ENCODE results near the gene TRMT10B.

DNA sequence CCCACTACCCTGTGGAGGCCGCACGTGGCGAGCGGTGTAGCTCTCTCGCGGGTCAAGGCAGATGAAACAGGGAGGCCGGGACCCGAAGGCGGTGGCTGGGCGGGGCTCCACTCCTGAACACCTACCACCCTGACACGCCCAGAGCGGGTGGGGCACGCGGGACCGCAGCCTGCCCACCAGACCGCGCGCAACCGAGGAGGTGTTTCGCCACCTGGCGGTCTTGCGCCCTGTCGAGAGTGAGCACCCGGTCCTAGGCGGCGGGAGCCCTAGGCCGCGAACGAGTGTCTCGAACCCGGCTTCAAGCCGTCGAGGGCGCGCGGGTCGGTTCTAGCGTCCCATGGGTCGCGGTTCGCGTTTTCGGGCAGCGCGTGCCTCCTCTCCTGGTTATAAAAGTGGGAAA is 33.5 kb downstream of the TRMT10B start:
- TF ChIP-seq, protein P1, sequence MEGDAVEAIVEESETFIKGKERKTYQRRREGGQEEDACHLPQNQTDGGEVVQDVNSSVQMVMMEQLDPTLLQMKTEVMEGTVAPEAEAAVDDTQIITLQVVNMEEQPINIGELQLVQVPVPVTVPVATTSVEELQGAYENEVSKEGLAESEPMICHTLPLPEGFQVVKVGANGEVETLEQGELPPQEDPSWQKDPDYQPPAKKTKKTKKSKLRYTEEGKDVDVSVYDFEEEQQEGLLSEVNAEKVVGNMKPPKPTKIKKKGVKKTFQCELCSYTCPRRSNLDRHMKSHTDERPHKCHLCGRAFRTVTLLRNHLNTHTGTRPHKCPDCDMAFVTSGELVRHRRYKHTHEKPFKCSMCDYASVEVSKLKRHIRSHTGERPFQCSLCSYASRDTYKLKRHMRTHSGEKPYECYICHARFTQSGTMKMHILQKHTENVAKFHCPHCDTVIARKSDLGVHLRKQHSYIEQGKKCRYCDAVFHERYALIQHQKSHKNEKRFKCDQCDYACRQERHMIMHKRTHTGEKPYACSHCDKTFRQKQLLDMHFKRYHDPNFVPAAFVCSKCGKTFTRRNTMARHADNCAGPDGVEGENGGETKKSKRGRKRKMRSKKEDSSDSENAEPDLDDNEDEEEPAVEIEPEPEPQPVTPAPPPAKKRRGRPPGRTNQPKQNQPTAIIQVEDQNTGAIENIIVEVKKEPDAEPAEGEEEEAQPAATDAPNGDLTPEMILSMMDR (IDR thresholded peaks at IDR 0.05), result no peak
- no peak for TF ChIP-seq EP300 (IDR thresholded peaks at IDR 0.05)
